H9 (cell line): ENCODE measurements around the gene CDH1. TPM values are rescaled to one million over a fixed set of nuclear protein-coding genes. Genes with fewer than 3 reads are reported as not detected.

Experiments
- DNase-seq: peaks from one replicate; pipeline ENCODE4 v3.0.0-alpha.2; 2017
- H2AFZ ChIP-seq: one replicate; pipeline ENCODE4 v1.6.1; 2013; ENCODE audit warnings: mild to moderate bottlenecking, low read length, control low read depth, moderate library complexity
- H2AK5ac ChIP-seq: 2 replicates; pipeline ENCODE4 v1.6.1; 2013; ENCODE audit warnings: low read length, control low read depth, mixed read lengths; ENCODE audit not compliant: insufficient read length
- H2BK120ac ChIP-seq: one replicate; pipeline ENCODE4 v1.6.1; 2013; ENCODE audit warnings: low read depth, mild to moderate bottlenecking, low read length, control low read depth, inconsistent platforms; ENCODE audit not compliant: poor library complexity, severe bottlenecking
- H2BK12ac ChIP-seq: 2 replicates; pipeline ENCODE4 v1.6.1; 2013; ENCODE audit warnings: low read length, control low read depth, mixed read lengths, low read depth; ENCODE audit not compliant: insufficient read length
- H2BK15ac ChIP-seq: 2 replicates; pipeline ENCODE4 v1.6.1; 2013; ENCODE audit warnings: low read depth, low read length, control low read depth
- H2BK20ac ChIP-seq: one replicate; pipeline ENCODE4 v1.6.1; 2013; ENCODE audit warnings: low read depth, mild to moderate bottlenecking, low read length, control low read depth, inconsistent platforms; ENCODE audit not compliant: poor library complexity, severe bottlenecking
- H2BK5ac ChIP-seq: 2 replicates; pipeline ENCODE4 v1.6.1; 2013; ENCODE audit warnings: low read length, control low read depth, mixed read lengths; ENCODE audit not compliant: insufficient read length
- H3K14ac ChIP-seq: 2 replicates; pipeline ENCODE4 v1.6.1; 2013; ENCODE audit warnings: low read length, control low read depth; ENCODE audit not compliant: insufficient read depth
- H3K18ac ChIP-seq: 2 replicates; pipeline ENCODE4 v1.6.1; 2013; ENCODE audit warnings: low read depth, mild to moderate bottlenecking, mixed read lengths, low read length, control low read depth; ENCODE audit not compliant: insufficient read length
- H3K23ac ChIP-seq: 2 replicates; pipeline ENCODE4 v1.6.1; 2013; ENCODE audit warnings: low read length, control low read depth, mixed read lengths, low read depth; ENCODE audit not compliant: insufficient read length
- H3K23me2 ChIP-seq: 2 replicates; pipeline ENCODE4 v1.6.1; 2013; ENCODE audit warnings: low read depth, mild to moderate bottlenecking, mixed read lengths, low read length, control low read depth; ENCODE audit not compliant: insufficient read length, poor library complexity, severe bottlenecking
- H3K27ac ChIP-seq: 2 replicates; pipeline ENCODE4 v1.5.1; 2013; ENCODE audit warnings: low read length, control low read depth, mixed read lengths, low read depth; ENCODE audit not compliant: insufficient read length
- H3K27me3 ChIP-seq: 2 replicates; pipeline ENCODE4 v1.6.1; 2013; ENCODE audit warnings: low read length, control low read depth, inconsistent platforms; ENCODE audit not compliant: insufficient read depth
- H3K4ac ChIP-seq: 2 replicates; pipeline ENCODE4 v1.6.1; 2013; ENCODE audit warnings: low read depth, mild to moderate bottlenecking, control low read depth, inconsistent platforms, low read length, moderate library complexity
- H3K4me1 ChIP-seq: 2 replicates; pipeline ENCODE4 v1.6.1; 2013; ENCODE audit warnings: low read length, control low read depth, inconsistent platforms; ENCODE audit not compliant: insufficient read depth
- H3K4me2 ChIP-seq: 2 replicates; pipeline ENCODE4 v1.6.1; 2013; ENCODE audit warnings: low read length, control low read depth, mixed read lengths; ENCODE audit not compliant: insufficient read length, insufficient read depth
- H3K56ac ChIP-seq: 2 replicates; pipeline ENCODE4 v1.6.1; 2013; ENCODE audit warnings: low read depth, mild to moderate bottlenecking, mixed read lengths, low read length, control low read depth; ENCODE audit not compliant: insufficient read length
- H3K79me1 ChIP-seq: 2 replicates; pipeline ENCODE4 v1.6.1; 2013; ENCODE audit warnings: low read depth, mild to moderate bottlenecking, moderate library complexity, low read length, control low read depth, inconsistent platforms; ENCODE audit not compliant: insufficient read depth, poor library complexity, severe bottlenecking
- H3K79me2 ChIP-seq: 2 replicates; pipeline ENCODE4 v1.6.1; 2013; ENCODE audit warnings: low read length, control low read depth, inconsistent platforms; ENCODE audit not compliant: insufficient read depth
- H3K9ac ChIP-seq: 2 replicates; pipeline ENCODE4 v1.6.1; 2013; ENCODE audit warnings: low read length, control low read depth, mixed read lengths; ENCODE audit not compliant: insufficient read length; ENCODE audit errors: extremely low read depth
- H3K9me3 ChIP-seq: one replicate; pipeline ENCODE4 v1.6.1; 2013; ENCODE audit warnings: low read depth, low read length, inconsistent platforms; ENCODE audit not compliant: control insufficient read depth
- H3T11ph ChIP-seq: one replicate; pipeline ENCODE4 v1.6.1; 2013; ENCODE audit warnings: mild to moderate bottlenecking, low read length, control low read depth, inconsistent platforms
- H4K20me1 ChIP-seq: one replicate; pipeline ENCODE4 v1.6.1; 2013; ENCODE audit not compliant: control insufficient read depth, insufficient read length, insufficient read depth
- H4K5ac ChIP-seq: 2 replicates; pipeline ENCODE4 v1.6.1; 2013; ENCODE audit warnings: low read depth, mild to moderate bottlenecking, mixed read lengths, low read length, control low read depth; ENCODE audit not compliant: insufficient read length
- H4K8ac ChIP-seq: replicated peaks from 2 replicates; pipeline ENCODE4 v1.6.1; 2013; ENCODE audit warnings: low read length, control low read depth, mixed read lengths, low read depth; ENCODE audit not compliant: insufficient read length
- H4K91ac ChIP-seq: 2 replicates; pipeline ENCODE4 v1.6.1; 2013; ENCODE audit warnings: low read depth, mild to moderate bottlenecking, moderate library complexity, mixed read lengths, low read length, control low read depth; ENCODE audit not compliant: insufficient read length
- H3K27ac Mint-ChIP-seq, 3 experiments: 2 replicates in 2 of 3; 3 replicates in 1 of 3; pipeline ENCODE4 v1.8.0; 2020 to 2021; ENCODE audit warnings: mixed read lengths in 3 of 3, mild to moderate bottlenecking in 1 of 3, moderate library complexity in 1 of 3
- H3K27me3 Mint-ChIP-seq: 2 replicates; pipeline ENCODE4 v1.8.0; 2021; ENCODE audit warnings: low read depth, mild to moderate bottlenecking, moderate library complexity, mixed read lengths
- H3K36me3 Mint-ChIP-seq, 3 experiments: 2 replicates in 2 of 3; 3 replicates in 1 of 3; pipeline ENCODE4 v1.8.0; 2020 to 2021; ENCODE audit warnings: low read depth in 3 of 3, mixed read lengths in 3 of 3; ENCODE audit not compliant: insufficient read depth in 1 of 3
- H3K4me1 Mint-ChIP-seq, 2 experiments: 2 replicates each; pipeline ENCODE4 v1.8.0; 2020; ENCODE audit warnings: mixed read lengths in 2 of 2
- H3K4me3 Mint-ChIP-seq, 2 experiments: 2 replicates in 1 of 2; 3 replicates in 1 of 2; pipeline ENCODE4 v1.8.0; 2020 to 2021; ENCODE audit warnings: mild to moderate bottlenecking in 2 of 2, mixed read lengths in 2 of 2, moderate library complexity in 1 of 2
- H3K9me3 Mint-ChIP-seq, 2 experiments: 2 replicates in 1 of 2; 3 replicates in 1 of 2; pipeline ENCODE4 v1.8.0; 2020; ENCODE audit warnings: mild to moderate bottlenecking in 2 of 2, mixed read lengths in 2 of 2, moderate library complexity in 1 of 2
- WGBS: extraction: QIAGEN DNeasy Blood & Tissue Kit; methylation state at CpG from one replicate; pipeline ENCODE4 v1.1.7; 2013; ENCODE audit warnings: missing lambda C conversion rate, low lambda C conversion rate, mixed read lengths; ENCODE audit not compliant: insufficient read length; ENCODE audit errors: extremely low coverage; 5-methylcytosine and 5-hydroxymethylcytosine counted together
- total RNA-seq: library from RNA; stranded (reverse); gene quantifications from 2 replicates; pipeline ENCODE4 v1.2.1, GENCODE V29; 2021
- TF ChIP-seq, protein P1 (sequence below): fragments of 200-600 bp; sonication (generic); conservative IDR thresholded peaks from 3 replicates; pipeline ENCODE4 v1.8.0; 2021; ENCODE audit warnings: antibody characterized with exemption, mild to moderate bottlenecking

CDH1 gene
- total RNA-seq, 1 experiment from 2014 or later, result 237 TPM

DNA sequence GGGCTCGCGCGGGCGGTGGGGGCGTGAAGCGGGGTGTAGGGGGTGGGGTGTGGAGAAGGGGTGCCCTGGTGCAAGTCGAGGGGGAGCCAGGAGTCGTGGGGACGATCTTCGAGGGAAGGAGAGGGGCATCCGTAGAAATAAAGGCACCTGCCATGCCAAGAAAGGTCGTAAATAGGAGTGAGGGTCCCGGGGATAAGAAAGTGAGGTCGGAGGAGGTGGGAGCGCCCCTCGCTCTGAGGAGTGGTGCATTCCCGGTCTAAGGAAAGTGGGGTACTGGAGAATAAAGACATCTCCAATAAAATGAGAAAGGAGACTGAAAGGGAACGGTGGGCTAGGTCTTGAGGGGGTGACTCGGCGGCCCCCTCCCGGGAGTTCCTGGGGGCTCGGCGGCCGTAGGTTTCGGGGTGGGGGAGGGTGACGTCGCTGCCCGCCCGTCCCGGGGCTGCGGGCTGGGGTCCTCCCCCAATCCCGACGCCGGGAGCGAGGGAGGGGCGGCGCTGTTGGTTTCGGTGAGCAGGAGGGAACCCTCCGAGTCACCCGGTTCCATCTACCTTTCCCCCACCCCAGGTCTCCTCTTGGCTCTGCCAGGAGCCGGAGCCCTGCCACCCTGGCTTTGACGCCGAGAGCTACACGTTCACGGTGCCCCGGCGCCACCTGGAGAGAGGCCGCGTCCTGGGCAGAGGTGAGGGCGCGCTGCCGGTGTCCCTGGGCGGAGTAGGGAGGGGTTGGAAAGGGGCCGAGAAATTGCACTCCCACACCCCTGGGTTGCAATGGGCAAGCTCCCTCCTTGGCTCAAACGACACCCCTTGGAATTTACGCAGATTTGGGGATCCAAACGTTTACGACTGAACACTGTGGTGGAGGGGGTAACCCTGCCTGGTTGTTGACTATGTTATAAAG is 888 bp downstream of the CDH1 start:
- Histone ChIP-seq H4K20me1 (no peaks in the 10 kb centered on the region), H2AFZ (no peak overlapping the region), H3K79me1 (no peaks in the 10 kb centered on the region), H4K91ac (no peak overlapping the region), H3K23me2 (peaks cover 12% of the 10 kb centered on the region), H3K27me3 (no peaks in the 10 kb centered on the region), H2BK120ac (no peak overlapping the region), H2AK5ac (no peak overlapping the region), H2BK5ac (no peak overlapping the region), H3K23ac (no peak overlapping the region), H2BK20ac (no peak overlapping the region), H4K8ac (no peak overlapping the region), H3K9ac (peak overlapping the region; percentile 67), H3K56ac (no peak overlapping the region), H4K5ac (no peak overlapping the region), H3K9me3 (no peaks in the 10 kb centered on the region), H3K14ac (peak overlapping the region; percentile 72), H3K79me2 (peaks cover 3% of the 10 kb centered on the region; the same call in 1 of the 2 replicates), H3T11ph (no peak overlapping the region), H3K4me2 (peak overlapping the region; percentile 73), H3K4ac (no peak overlapping the region), H3K18ac (peak overlapping the region; percentile 38), H2BK15ac (no peak overlapping the region; the same call in 1 of the 2 replicates), H3K27ac (no peak overlapping the region), H3K4me1 (peaks cover 10% of the 10 kb centered on the region; the same call in 1 of the 2 replicates), H2BK12ac (no peak overlapping the region)
- peaks cover 48 to 58% of the 10 kb centered on the region in 2 experiments for H3K4me1 Mint-ChIP-seq
- no CpG with 5 or more reads among the region's 58 CpGs for WGBS
- H3K36me3 Mint-ChIP-seq, result peaks cover 10 to 22% (median 18%) of the 10 kb centered on the region in 3 experiments
- H3K9me3 Mint-ChIP-seq, result no peaks in the 10 kb centered on the region; a peak in 1 of 5 replicates
- peak overlapping the region; percentile 63 to 98 (median 93); a peak in 6 of 7 replicates for H3K27ac Mint-ChIP-seq
- peak overlapping the region; percentile 96 to 99 for H3K4me3 Mint-ChIP-seq
- peaks cover 2% of the 10 kb centered on the region; the same call in 1 of the 2 replicates for H3K27me3 Mint-ChIP-seq
- DNase-seq, result no peak
- TF ChIP-seq, protein P1, sequence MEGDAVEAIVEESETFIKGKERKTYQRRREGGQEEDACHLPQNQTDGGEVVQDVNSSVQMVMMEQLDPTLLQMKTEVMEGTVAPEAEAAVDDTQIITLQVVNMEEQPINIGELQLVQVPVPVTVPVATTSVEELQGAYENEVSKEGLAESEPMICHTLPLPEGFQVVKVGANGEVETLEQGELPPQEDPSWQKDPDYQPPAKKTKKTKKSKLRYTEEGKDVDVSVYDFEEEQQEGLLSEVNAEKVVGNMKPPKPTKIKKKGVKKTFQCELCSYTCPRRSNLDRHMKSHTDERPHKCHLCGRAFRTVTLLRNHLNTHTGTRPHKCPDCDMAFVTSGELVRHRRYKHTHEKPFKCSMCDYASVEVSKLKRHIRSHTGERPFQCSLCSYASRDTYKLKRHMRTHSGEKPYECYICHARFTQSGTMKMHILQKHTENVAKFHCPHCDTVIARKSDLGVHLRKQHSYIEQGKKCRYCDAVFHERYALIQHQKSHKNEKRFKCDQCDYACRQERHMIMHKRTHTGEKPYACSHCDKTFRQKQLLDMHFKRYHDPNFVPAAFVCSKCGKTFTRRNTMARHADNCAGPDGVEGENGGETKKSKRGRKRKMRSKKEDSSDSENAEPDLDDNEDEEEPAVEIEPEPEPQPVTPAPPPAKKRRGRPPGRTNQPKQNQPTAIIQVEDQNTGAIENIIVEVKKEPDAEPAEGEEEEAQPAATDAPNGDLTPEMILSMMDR, result no peak
